DMS114 treated with DMSO at 0.1 percent for 48 hours (cell line): Measurements from ENCODE around the gene FBXL16.
"Not testable (repeated sequence)": the region's sequence is repeated elsewhere in the genome, so short reads cannot be mapped to it uniquely, and the experiment has no call there.

Source experiments
- DNase-seq: peaks from one replicate; lab custom pipeline; 2025; ENCODE audit not compliant: unreplicated experiment; lab: John Stamatoyannopoulos, UW

FBXL16 gene

GRCh38 chr16:705431-706188 lies at the start of gene FBXL16:
FBXL16 (minus strand) TSS chr16:705801; CDS start chr16:697405, 8,396 bp downstream.
- no peak for DNase-seq

GRCh38 chr16:754656-755055 lies 49.1 kb upstream of the FBXL16 start:
- DNase-seq, result no peak

GRCh38 chr16:754121-754607 lies 48.6 kb upstream of the FBXL16 start:
- DNase-seq, result not testable (repeated sequence)

- DNase-seq, result no peak
Observed at GRCh38 chr16:752007-752312, 46.4 kb upstream of the FBXL16 start.

- DNase-seq, result no peak
Observed at GRCh38 chr16:751152-752006, 45.8 kb upstream of the FBXL16 start.

- DNase-seq, result no peak
Observed at GRCh38 chr16:750485-750884, 44.9 kb upstream of the FBXL16 start.

GRCh38 chr16:749010-749409 lies 43.4 kb upstream of the FBXL16 start:
- DNase-seq, result no peak

- no peak for DNase-seq
Observed at GRCh38 chr16:747978-748746, 42.6 kb upstream of the FBXL16 start.

- DNase-seq, result no peak
Observed at GRCh38 chr16:746637-747036, 41.0 kb upstream of the FBXL16 start.

GRCh38 chr16:745739-746138 lies 40.1 kb upstream of the FBXL16 start:
- no peak for DNase-seq

- DNase-seq, result no peak
Observed at GRCh38 chr16:743794-744500, 38.3 kb upstream of the FBXL16 start.

GRCh38 chr16:742894-743293 lies 37.3 kb upstream of the FBXL16 start:
- DNase-seq, result not testable (repeated sequence)

GRCh38 chr16:741986-742629 lies 36.5 kb upstream of the FBXL16 start:
- DNase-seq, result no peak

GRCh38 chr16:740764-741505 lies 35.3 kb upstream of the FBXL16 start, which contains the start of gene CIAO3:
CIAO3 (minus strand) TSS chr16:740997; CDS start chr16:740985, 12 bp downstream.
- DNase-seq, result peak; percentile 42

- no peak for DNase-seq
Observed at GRCh38 chr16:740459-740763, 34.8 kb upstream of the FBXL16 start.

- DNase-seq, result no peak
Observed at GRCh38 chr16:739560-740458, 34.2 kb upstream of the FBXL16 start.

- no peak for DNase-seq
Observed at GRCh38 chr16:736936-737481, 31.4 kb upstream of the FBXL16 start.

- no peak for DNase-seq
Observed at GRCh38 chr16:735982-736453, 30.4 kb upstream of the FBXL16 start.
